Measurements from ENCODE around the gene TUFT1.

TUFT1 gene

DNA sequence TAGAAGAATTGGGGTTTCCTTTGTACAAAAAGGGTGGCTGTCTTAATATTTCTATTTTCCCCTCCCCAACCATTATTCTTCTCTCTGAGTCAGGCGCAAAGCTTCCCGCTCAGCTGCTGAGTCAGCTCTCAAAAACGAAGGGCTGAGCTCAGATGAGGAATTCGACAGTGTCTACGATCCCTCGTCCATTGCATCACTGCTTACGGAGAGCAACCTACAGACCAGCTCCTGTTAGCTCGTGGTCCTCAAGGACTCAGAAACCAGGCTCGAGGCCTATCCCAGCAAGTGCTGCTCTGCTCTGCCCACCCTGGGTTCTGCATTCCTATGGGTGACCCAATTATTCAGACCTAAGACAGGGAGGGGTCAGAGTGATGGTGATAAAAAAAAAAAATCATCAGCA, 3.0 kb upstream of the TUFT1 start:
- DNase-seq (ENCODE audit: low read depth in 2 of 3, low spot score in 1 of 3), result no peak

DNA sequence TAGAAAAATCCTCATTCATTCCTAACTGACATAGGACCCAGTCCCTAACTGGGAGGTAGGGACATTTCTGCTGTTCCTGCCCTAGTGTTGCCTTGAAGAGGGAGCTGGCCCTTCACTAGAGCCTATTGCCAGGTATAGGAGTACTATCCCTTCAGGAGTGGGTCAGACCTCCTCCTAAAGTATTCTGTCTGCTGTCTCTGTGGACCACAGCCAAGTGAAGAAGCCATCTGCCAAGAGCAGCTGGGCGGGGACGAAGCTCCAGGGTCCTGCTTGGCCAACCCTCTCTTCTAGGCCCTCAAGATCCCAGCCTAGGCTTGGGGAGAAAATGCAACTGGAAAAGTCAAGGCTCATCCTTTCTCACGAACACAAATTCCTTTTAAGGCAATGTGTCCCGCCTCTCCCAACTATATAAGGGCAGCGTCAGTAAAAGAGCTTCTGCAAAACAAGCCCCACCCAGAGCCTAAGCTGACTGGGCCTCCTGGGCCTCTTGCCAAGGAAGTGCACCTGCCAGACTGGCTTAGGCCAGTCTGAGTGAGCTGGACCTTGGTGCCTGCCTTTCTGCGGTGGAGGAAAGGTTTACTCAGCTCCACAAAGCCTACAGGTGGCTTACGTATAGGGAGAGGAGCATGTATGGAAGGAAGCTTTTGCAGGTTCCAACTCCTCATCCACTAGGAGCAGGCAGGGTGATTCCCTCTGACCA, 638 bp upstream of the TUFT1 start:
- peak in 1 of 3 donors; percentile 4 for DNase-seq (ENCODE audit: low read depth in 2 of 3, low spot score in 1 of 3)

DNA sequence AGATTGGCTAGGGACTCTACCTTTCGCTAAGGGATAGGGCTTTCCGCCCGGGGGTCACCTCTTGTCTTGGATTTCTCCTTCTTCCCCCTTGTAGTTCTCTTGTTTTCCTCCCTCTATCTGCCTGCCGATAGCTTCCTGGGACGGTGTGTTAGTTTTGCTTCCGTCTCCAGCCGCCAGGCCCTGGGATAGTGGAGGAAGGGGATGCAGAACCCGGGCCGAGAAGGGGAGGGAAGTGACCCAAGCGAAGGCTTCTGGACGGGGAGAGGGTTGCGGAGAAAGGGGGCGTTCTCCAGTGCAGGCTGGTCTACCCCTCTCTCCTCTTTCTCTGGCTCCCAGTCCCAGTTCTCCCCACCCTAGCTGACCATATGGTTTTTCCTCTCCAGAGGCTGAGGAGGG, 871 bp downstream of the TUFT1 start:
- DNase-seq (ENCODE audit: low read depth in 2 of 3, low spot score in 1 of 3), result no peak

DNA sequence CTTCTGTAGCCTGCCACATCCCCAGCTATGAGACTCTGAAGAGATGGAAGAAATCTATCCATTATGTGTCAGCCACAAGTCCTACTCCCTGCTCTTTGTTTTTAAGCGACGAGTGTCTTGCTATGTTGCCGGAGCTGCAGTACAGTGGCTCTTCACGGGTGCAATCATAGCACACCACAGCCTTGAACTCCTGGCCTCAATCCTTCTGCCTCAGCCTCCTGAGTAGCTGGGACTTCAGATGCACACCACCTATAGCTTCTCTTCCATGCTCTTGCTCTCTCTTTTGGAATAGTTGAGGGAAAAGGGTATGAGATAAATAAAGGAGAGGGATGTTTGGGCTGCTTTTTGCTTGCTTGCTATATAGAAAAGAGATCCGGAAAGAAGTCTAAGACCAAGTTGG, 1.6 kb downstream of the TUFT1 start:
- DNase-seq (ENCODE audit: low read depth in 2 of 3, low spot score in 1 of 3), result no peak

GRCh38 chr1:151542710-151543129, 2.6 kb downstream of the TUFT1 start:
- DNase-seq (ENCODE audit: low read depth in 2 of 3, low spot score in 1 of 3), result no peak

DNA sequence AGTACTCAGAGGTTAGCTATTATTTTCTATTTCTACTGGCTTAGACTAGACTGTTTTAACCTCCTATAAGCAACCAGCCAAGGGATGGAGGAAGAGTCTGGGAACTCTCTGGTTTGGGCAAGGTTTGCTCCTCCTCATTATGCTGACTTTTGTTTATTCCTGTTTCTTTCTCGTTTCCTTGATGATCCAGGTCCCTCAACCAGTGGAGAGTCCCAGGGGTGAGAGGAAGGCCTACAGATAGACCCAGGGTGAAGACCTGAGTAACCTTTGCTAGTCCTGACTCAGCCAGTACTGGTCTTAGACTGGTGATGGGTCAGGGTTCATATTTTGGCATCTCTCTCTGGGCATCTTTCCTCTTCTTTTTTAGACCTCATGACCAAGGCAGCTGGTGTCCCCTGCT, 5.4 kb downstream of the TUFT1 start:
- no peak for DNase-seq (ENCODE audit: low read depth in 2 of 3, low spot score in 1 of 3)

DNA sequence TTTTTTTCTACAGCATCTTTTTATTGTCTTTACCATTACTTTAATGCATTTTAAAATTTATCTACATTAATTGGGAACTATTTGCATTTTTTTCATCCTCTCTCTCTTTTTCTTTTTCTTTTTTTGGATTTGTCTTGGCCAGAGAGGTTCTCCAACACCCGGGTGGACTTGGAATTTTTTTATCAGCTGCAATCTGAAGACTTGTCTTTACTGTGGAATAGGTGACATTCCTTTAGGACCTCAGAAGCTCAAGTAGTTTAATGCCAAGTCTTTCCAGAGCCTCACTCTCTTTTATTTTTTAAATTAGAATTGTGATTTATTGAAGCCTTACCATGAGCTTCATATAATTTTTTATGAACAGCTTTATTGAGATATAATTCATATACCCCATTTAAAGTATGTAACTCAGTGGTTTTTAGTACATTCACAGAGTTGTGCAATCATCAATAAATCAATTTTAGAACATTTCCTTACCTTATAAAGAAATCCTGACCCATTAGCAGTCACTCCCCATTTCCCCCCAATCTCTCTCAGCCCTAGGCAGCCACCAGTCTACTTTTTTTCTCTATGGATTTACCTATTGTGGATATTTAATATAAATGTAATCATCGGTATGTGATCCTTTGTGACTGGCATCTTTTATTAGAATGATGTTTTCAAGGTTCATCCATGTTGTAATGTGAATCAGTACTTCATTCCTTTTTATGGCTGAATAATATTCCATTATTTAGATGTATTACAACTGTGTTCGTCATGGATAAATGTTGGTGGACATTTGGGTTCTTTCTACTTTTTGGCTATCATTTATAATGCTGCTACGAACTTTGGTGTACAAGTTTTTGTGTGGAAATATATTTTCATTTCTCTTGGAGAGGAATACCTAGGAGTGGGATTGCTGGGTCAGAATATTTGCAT, 6.2 kb downstream of the TUFT1 start:
- no peak for DNase-seq (ENCODE audit: low read depth in 2 of 3, low spot score in 1 of 3)

GRCh38 chr1:151547119-151547899, 7.2 kb downstream of the TUFT1 start:
- DNase-seq (ENCODE audit: low read depth in 2 of 3, low spot score in 1 of 3), result no peak

GRCh38 chr1:151547900-151548230, 7.8 kb downstream of the TUFT1 start:
- no peak for DNase-seq (ENCODE audit: low read depth in 2 of 3, low spot score in 1 of 3)

DNA sequence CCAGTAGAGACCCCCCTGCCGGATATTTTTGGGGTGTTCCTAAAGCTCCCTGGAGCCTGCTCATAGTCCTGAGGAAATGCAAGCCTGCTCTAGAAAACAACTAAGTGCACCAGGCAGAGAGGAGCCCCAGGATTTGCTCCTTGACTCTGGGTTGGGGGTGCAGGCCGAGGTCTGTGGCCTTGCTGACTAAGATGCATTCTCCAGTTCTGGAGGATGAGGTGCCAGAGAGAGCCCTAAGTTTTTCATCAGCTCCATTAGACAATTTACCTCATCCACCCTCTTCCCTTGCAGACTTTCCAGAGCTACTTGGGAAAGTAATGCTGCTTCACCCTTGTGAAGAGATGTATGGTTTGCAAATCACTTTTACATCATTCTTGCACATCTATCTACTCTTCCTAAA, 9.1 kb downstream of the TUFT1 start:
- DNase-seq (ENCODE audit: low read depth in 2 of 3, low spot score in 1 of 3), result no peak

DNA sequence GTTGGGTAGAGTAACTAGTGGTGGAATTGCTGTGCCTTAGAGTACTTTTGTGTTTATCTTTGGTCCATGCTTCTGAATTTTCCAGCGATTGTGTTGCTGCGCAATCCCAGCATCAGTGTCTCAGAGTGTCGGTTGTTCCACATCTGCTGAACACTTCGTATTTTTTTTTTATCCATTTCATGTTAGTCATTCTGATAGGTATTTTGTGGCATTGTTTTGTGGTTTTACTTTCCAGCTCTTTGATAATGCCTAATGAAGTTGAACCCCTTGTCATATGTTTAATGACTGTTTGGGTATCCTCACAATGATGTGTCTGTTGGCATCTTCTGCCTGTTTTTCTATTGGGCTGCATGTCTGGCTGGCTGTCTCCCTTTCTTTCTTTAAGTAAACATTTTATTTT, 13.6 kb downstream of the TUFT1 start:
- no peak for DNase-seq (ENCODE audit: low read depth in 2 of 3, low spot score in 1 of 3)

GRCh38 chr1:151556052-151556451, 15.9 kb downstream of the TUFT1 start:
- DNase-seq (ENCODE audit: low read depth in 2 of 3, low spot score in 1 of 3), result no peak

DNA sequence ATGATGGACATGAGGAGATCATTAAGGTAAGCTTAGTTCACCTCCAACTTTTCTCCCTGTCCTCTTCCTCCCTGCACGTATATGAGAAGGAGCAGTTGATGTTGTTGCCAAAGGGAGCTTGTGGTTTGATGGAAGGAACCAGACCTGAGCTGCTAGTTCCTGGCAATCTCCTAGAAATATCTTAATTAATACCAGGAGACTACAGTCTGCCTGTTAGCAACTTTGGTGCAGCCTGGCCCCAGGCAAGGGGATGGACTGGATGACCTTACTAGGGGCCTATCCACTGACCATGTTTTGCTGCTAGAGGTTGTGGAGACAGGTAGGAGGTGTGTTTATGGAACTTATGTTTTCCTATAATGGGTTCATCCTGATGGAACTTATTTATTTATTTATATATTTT, 22.6 kb downstream of the TUFT1 start:
- no peak for DNase-seq (ENCODE audit: low read depth in 2 of 3, low spot score in 1 of 3)

DNA sequence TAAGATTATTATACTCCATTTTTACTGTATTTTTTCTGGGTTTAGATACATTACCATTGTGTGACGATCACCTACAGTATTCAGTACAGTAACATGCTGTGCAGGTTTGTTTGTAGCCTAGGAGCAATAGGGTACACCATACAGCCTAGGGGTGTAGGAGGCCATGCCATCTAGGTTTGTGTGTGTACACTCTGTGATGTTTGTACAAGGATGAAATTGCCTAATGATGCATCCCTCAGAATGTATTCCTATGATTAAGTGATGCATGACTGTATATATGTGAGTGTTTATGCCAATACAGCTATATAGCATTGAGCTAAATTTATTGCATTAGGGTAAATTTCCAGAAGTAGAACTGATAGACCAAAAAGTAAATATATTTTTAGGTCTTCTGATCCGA, 23.3 kb downstream of the TUFT1 start:
- no peak for DNase-seq (ENCODE audit: low read depth in 2 of 3, low spot score in 1 of 3)

- DNase-seq (ENCODE audit: low read depth in 2 of 3, low spot score in 1 of 3), result no peak
Observed at GRCh38 chr1:151565502-151566189, 25.5 kb downstream of the TUFT1 start.

DNA sequence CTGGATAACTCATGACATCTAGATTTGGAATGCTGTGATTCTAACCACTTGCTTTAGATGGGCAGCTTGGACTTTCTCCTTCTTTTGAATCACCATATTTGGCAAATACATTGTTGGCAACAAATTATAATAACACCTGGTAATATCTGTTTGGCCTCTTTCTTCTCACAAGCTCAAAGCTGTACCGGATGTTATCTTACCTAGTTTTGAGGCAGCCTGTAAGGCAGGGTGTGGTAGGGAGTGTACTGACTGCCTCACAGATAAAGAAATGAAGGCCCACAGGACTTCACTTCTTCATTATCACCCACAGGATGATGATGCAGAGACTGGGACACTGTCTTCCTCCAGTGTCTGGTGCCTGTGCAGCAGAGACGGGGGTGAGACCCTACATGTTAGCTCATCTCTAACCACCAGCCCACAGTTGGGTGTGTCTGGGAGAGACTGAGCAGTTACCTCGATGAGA, 28.5 kb downstream of the TUFT1 start:
- no peak for DNase-seq (ENCODE audit: low read depth in 2 of 3, low spot score in 1 of 3)

DNA sequence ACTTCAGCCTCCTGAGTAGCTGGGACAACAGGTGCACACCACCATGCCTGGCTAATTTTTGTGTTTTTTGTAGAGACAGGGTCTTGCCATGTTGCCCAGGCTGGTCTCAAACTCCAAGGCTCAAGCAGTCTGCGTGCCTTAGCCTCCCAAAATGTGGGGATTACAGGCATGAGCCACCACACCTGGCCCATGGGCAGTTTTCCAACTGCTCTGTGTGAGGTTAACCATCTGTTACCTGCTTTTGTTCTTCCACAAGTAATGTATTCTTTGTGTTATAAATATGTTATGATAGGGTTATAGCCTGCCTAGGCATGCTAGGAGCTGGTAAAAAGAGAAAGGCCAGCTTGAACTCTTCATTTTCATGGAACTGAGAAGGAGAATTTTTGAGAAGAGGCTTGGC, 30.7 kb downstream of the TUFT1 start:
- no peak for DNase-seq (ENCODE audit: low read depth in 2 of 3, low spot score in 1 of 3)

- DNase-seq (ENCODE audit: low read depth in 2 of 3, low spot score in 1 of 3), result peak in 1 of 3 donors; percentile 3
Observed at GRCh38 chr1:151574575-151575529, 34.7 kb downstream of the TUFT1 start.

GRCh38 chr1:151577173-151577572, 37.1 kb downstream of the TUFT1 start:
- DNase-seq (ENCODE audit: low read depth in 2 of 3, low spot score in 1 of 3), result no peak

GRCh38 chr1:151578941-151579340, 38.8 kb downstream of the TUFT1 start:
- no peak for DNase-seq (ENCODE audit: low read depth in 2 of 3, low spot score in 1 of 3)

Data from stimulated activated CD4-positive, alpha-beta T cell treated with anti-CD3 and anti-CD28 coated beads, Interleukin-12 subunit alpha, Interleukin-12 subunit beta, amount 100 ng/mL, for 48 hours (primary cell).